Measurements from ENCODE around the gene PPP2R3B.
"Not testable (repeated sequence)": the region's sequence is repeated elsewhere in the genome, so short reads cannot be mapped to it uniquely, and the experiment has no call there.

PPP2R3B gene

GRCh38 chrX:410296-410695, 23.6 kb upstream of the PPP2R3B start:
- DNase-seq (ENCODE audit: extremely low spot score, insufficient read length, low read depth) = no peak
- FAIRE-seq = no peak

GRCh38 chrX:405149-405548, 18.4 kb upstream of the PPP2R3B start:
- DNase-seq (ENCODE audit: extremely low spot score, insufficient read length, low read depth) = no peak
- FAIRE-seq = no peak

- FAIRE-seq (no peak), DNase-seq (ENCODE audit: extremely low spot score, insufficient read length, low read depth) (no peak)
Measured at GRCh38 chrX:404656-405055, 17.9 kb upstream of the PPP2R3B start.

GRCh38 chrX:402857-403256, 16.1 kb upstream of the PPP2R3B start:
- DNase-seq (ENCODE audit: extremely low spot score, insufficient read length, low read depth) = no peak
- FAIRE-seq = no peak

GRCh38 chrX:400258-400657, 13.6 kb upstream of the PPP2R3B start:
- FAIRE-seq = no peak
- DNase-seq (ENCODE audit: extremely low spot score, insufficient read length, low read depth) = no peak

GRCh38 chrX:397575-397974, 10.9 kb upstream of the PPP2R3B start:
- DNase-seq (ENCODE audit: extremely low spot score, insufficient read length, low read depth) (no peak), FAIRE-seq (no peak)

GRCh38 chrX:394830-395229, 8.1 kb upstream of the PPP2R3B start:
- FAIRE-seq (no peak), DNase-seq (ENCODE audit: extremely low spot score, insufficient read length, low read depth) (no peak)

- FAIRE-seq = no peak
- no peak for DNase-seq (ENCODE audit: extremely low spot score, insufficient read length, low read depth)
Measured at GRCh38 chrX:392575-392846, 5.8 kb upstream of the PPP2R3B start.

- DNase-seq (ENCODE audit: extremely low spot score, insufficient read length, low read depth) (no peak), FAIRE-seq (no peak)
Measured at GRCh38 chrX:391717-392574, 5.2 kb upstream of the PPP2R3B start.

- no peak for DNase-seq (ENCODE audit: extremely low spot score, insufficient read length, low read depth)
- no peak for FAIRE-seq
Measured at GRCh38 chrX:390459-390858, 3.8 kb upstream of the PPP2R3B start.

- FAIRE-seq = no peak
- DNase-seq (ENCODE audit: extremely low spot score, insufficient read length, low read depth) = no peak
Measured at GRCh38 chrX:389021-389441, 2.3 kb upstream of the PPP2R3B start.

GRCh38 chrX:387729-388128, 1.0 kb upstream of the PPP2R3B start:
- FAIRE-seq (no peak), DNase-seq (ENCODE audit: extremely low spot score, insufficient read length, low read depth) (no peak)

- DNase-seq (ENCODE audit: extremely low spot score, insufficient read length, low read depth) (no peak), FAIRE-seq (no peak)
Measured at GRCh38 chrX:386239-386767, 404 bp downstream of the PPP2R3B start.

GRCh38 chrX:385736-386135, 971 bp downstream of the PPP2R3B start:
- FAIRE-seq; DNase-seq (ENCODE audit: extremely low spot score, insufficient read length, low read depth): not testable (repeated sequence)

- FAIRE-seq = no peak
- no peak for DNase-seq (ENCODE audit: extremely low spot score, insufficient read length, low read depth)
Measured at GRCh38 chrX:384861-385260, 1.8 kb downstream of the PPP2R3B start.

GRCh38 chrX:378443-378842, 8.3 kb downstream of the PPP2R3B start:
- FAIRE-seq = no peak

GRCh38 chrX:376206-376605, 10.5 kb downstream of the PPP2R3B start:
- DNase-seq (ENCODE audit: extremely low spot score, insufficient read length, low read depth); FAIRE-seq: not testable (repeated sequence)

More at GRCh38 chrX:378443-378842, 8.3 kb downstream of the PPP2R3B start:
- no peak for DNase-seq (ENCODE audit: extremely low spot score, insufficient read length, low read depth)

- no peak for DNase-seq (ENCODE audit: extremely low spot score, insufficient read length, low read depth)
- FAIRE-seq = no peak
Measured at GRCh38 chrX:375181-376036, 11.3 kb downstream of the PPP2R3B start.

- FAIRE-seq (no peak), DNase-seq (ENCODE audit: extremely low spot score, insufficient read length, low read depth) (no peak)
Measured at GRCh38 chrX:374596-374995, 12.1 kb downstream of the PPP2R3B start.

- FAIRE-seq (no peak), DNase-seq (ENCODE audit: extremely low spot score, insufficient read length, low read depth) (no peak)
Measured at GRCh38 chrX:373641-374471, 12.9 kb downstream of the PPP2R3B start.

All from GM18507 (cell line).